Measurements from ENCODE around the gene NUP50.

Gene NUP50

GRCh38 chr22:45231293-45231692 is 67.6 kb downstream of the NUP50 start:
- H3K27ac ChIP-seq: no peak overlapping the region

GRCh38 chr22:45233386-45233785 is 69.7 kb downstream of the NUP50 start:
- TF ChIP-seq ZFX (IDR thresholded peaks at IDR 0.05) (no peak), CTCF (conservative IDR thresholded peaks at IDR 0.05) (no peak)
- no peak overlapping the region for H3K27ac ChIP-seq

More at GRCh38 chr22:45231293-45231692, 67.6 kb downstream of the NUP50 start:
- TF ChIP-seq CTCF (conservative IDR thresholded peaks at IDR 0.05) (no peak), ZFX (IDR thresholded peaks at IDR 0.05) (no peak)

- H3K27ac ChIP-seq: no peak overlapping the region
- TF ChIP-seq ZFX (IDR thresholded peaks at IDR 0.05) (no peak), CTCF (conservative IDR thresholded peaks at IDR 0.05) (no peak)
Observed at GRCh38 chr22:45233827-45234226, 70.1 kb downstream of the NUP50 start.

- TF ChIP-seq CTCF (conservative IDR thresholded peaks at IDR 0.05): no peak
- TF ChIP-seq ZFX (IDR thresholded peaks at IDR 0.05): no peak
- H3K27ac ChIP-seq: no peak overlapping the region
Observed at GRCh38 chr22:45235101-45235777, 71.5 kb downstream of the NUP50 start.

- H3K27ac ChIP-seq: no peak overlapping the region
- TF ChIP-seq ZFX (IDR thresholded peaks at IDR 0.05): no peak
Observed at GRCh38 chr22:45235851-45236342, 72.2 kb downstream of the NUP50 start.

GRCh38 chr22:45237065-45237990 is 73.6 kb downstream of the NUP50 start:
- peak overlapping the region; percentile 89 for H3K27ac ChIP-seq
- TF ChIP-seq ZFX (IDR thresholded peaks at IDR 0.05): no peak
- TF ChIP-seq CTCF (conservative IDR thresholded peaks at IDR 0.05): no peak
